H1 (cell line): ENCODE results near the gene MCF2L2. TPM values are rescaled to one million over a fixed set of nuclear protein-coding genes. Genes with fewer than 3 reads are reported as not detected.

Experiments used
- CTCF ChIA-PET: fragments of 300-600 bp; sonication (Branson Sonifier 250); formaldehyde crosslinking; loops from one replicate; lab custom pipeline; 2021; ENCODE audit not compliant: partially characterized antibody; lab: Charles Lee
- POLR2A ChIA-PET: fragments of 300-600 bp; sonication (Branson Sonifier 250); formaldehyde crosslinking; loops from one replicate; lab custom pipeline; 2021; ENCODE audit warnings: inconsistent platforms; ENCODE audit not compliant: partially characterized antibody; lab: Charles Lee
- DNase-seq, 2 experiments: peaks; one replicate each; pipeline versions ENCODE4 v3.0.0 to v3.0.0-alpha.2; 2010 to 2022; ENCODE audit warnings: low spot score in 2 of 2, low read depth in 1 of 2, mixed read lengths in 1 of 2
- FAIRE-seq: peaks from 2 replicates; lab custom pipeline; 2011; peaks lifted over from hg19 to GRCh38; lab: Jason Lieb, UNC
- H2AFZ ChIP-seq: 2 replicates; pipeline ENCODE4 v1.8.1; 2012; ENCODE audit warnings: low read length, inconsistent platforms
- H2AK5ac ChIP-seq: 2 replicates; pipeline ENCODE4 v1.6.1; 2013; ENCODE audit warnings: low read depth, low read length
- H2BK120ac ChIP-seq: replicated peaks from 2 replicates; pipeline ENCODE3; 2013; ENCODE audit warnings: low read depth, low read length, inconsistent platforms
- H2BK12ac ChIP-seq: 2 replicates; pipeline ENCODE4 v1.6.1; 2013; ENCODE audit warnings: low read depth, low read length
- H2BK15ac ChIP-seq: 2 replicates; pipeline ENCODE4 v1.6.1; 2013; ENCODE audit warnings: low read length
- H2BK20ac ChIP-seq: 2 replicates; pipeline ENCODE4 v1.6.1; 2013; ENCODE audit warnings: low read length
- H2BK5ac ChIP-seq: 2 replicates; pipeline ENCODE4 v1.6.1; 2013; ENCODE audit warnings: low read depth, low read length
- H3K14ac ChIP-seq: 2 replicates; pipeline ENCODE4 v1.6.1; 2013; ENCODE audit warnings: inconsistent platforms; ENCODE audit not compliant: insufficient read length
- H3K18ac ChIP-seq: 2 replicates; pipeline ENCODE4 v1.6.1; 2013; ENCODE audit warnings: low read length; ENCODE audit errors: extremely low read depth
- H3K23ac ChIP-seq: 2 replicates; pipeline ENCODE4 v1.6.1; 2013; ENCODE audit warnings: inconsistent platforms; ENCODE audit not compliant: insufficient read length
- H3K23me2 ChIP-seq: 2 replicates; pipeline ENCODE4 v1.6.1; 2013; ENCODE audit warnings: low read depth, low read length
- H3K27ac ChIP-seq: 2 replicates; pipeline ENCODE4 v1.6.1; 2011; ENCODE audit warnings: low read depth, low read length, inconsistent platforms
- H3K27me3 ChIP-seq, 4 experiments: replicated peaks in 1 of 4; 1 replicate in 1 of 4; 2 replicates in 3 of 4; pipeline versions ENCODE4 v1.6.1 to v1.8.1; 2011 to 2013; ENCODE audit warnings: low read length in 3 of 4, mild to moderate bottlenecking in 3 of 4, inconsistent platforms in 2 of 4, mixed read lengths in 2 of 4, moderate library complexity in 1 of 4; ENCODE audit not compliant: control insufficient read depth in 3 of 4, insufficient read depth in 3 of 4; ENCODE audit errors: extremely low read depth in 1 of 4
- H3K36me3 ChIP-seq, 4 experiments: 2 replicates each; pipeline versions ENCODE4 v1.6.1 to v1.8.1; 2011 to 2013; ENCODE audit warnings: mild to moderate bottlenecking in 4 of 4, low read length in 3 of 4, moderate library complexity in 2 of 4, control low read depth in 1 of 4, inconsistent platforms in 1 of 4; ENCODE audit not compliant: insufficient read depth in 4 of 4, control insufficient read depth in 2 of 4
- H3K4ac ChIP-seq: replicated peaks from 2 replicates; pipeline ENCODE3; 2013; ENCODE audit warnings: low read length, low read depth, mixed read lengths, inconsistent platforms; ENCODE audit not compliant: insufficient read length
- H3K4me1 ChIP-seq, 4 experiments: replicated peaks in 1 of 4; 1 replicate in 1 of 4; 2 replicates in 3 of 4; pipeline versions ENCODE4 v1.6.1 to v1.8.1; 2011 to 2013; ENCODE audit warnings: low read length in 3 of 4, inconsistent platforms in 2 of 4, mixed read lengths in 1 of 4; ENCODE audit not compliant: insufficient read depth in 4 of 4, control insufficient read depth in 3 of 4
- H3K4me2 ChIP-seq, 2 experiments: 2 replicates each; pipeline versions ENCODE4 v1.6.1 to v1.8.1; 2011 to 2013; ENCODE audit warnings: low read depth in 2 of 2, low read length in 2 of 2, control low read depth in 1 of 2, inconsistent platforms in 1 of 2, mild to moderate bottlenecking in 1 of 2; ENCODE audit not compliant: insufficient read depth in 1 of 2
- H3K4me3 ChIP-seq, 4 experiments: fragments of 200-600, 300-600 bp in 1 of 4; sonication (generic), shearing (Covaris generic), sonication (Bioruptor Twin) in 1 of 4; 2 replicates each; pipeline versions ENCODE4 v1.5.1 to v1.8.1; 2011 to 2016; ENCODE audit warnings: low read length in 4 of 4, low read depth in 3 of 4, control low read depth in 2 of 4, inconsistent platforms in 2 of 4, mild to moderate bottlenecking in 2 of 4, mixed read lengths in 1 of 4, moderate library complexity in 1 of 4; ENCODE audit not compliant: insufficient read depth in 2 of 4; ENCODE audit errors: extremely low read depth in 1 of 4
- H3K56ac ChIP-seq: replicated peaks from 2 replicates; pipeline ENCODE3; 2013; ENCODE audit warnings: low read depth, mild to moderate bottlenecking, mixed read lengths, low read length, inconsistent platforms; ENCODE audit not compliant: insufficient read length
- H3K79me1 ChIP-seq: 2 replicates; pipeline ENCODE4 v1.6.1; 2013; ENCODE audit warnings: low read depth, low read length, control low read depth
- H3K79me2 ChIP-seq, 2 experiments: 2 replicates each; pipeline versions ENCODE4 v1.6.1 to v1.8.1; 2012 to 2013; ENCODE audit warnings: low read length in 2 of 2, mild to moderate bottlenecking in 2 of 2, inconsistent platforms in 1 of 2; ENCODE audit not compliant: insufficient read depth in 2 of 2, control insufficient read depth in 1 of 2
- H3K9ac ChIP-seq, 4 experiments: replicated peaks in 1 of 4; 1 replicate in 1 of 4; 2 replicates in 3 of 4; pipeline versions ENCODE4 v1.6.1 to v1.8.1; 2011 to 2013; ENCODE audit warnings: low read depth in 3 of 4, low read length in 3 of 4, control low read depth in 2 of 4, mild to moderate bottlenecking in 2 of 4, moderate library complexity in 2 of 4, inconsistent platforms in 1 of 4; ENCODE audit errors: extremely low read depth in 1 of 4
- H3K9me3 ChIP-seq, 2 experiments: 2 replicates each; pipeline versions ENCODE4 v1.6.1 to v1.8.1; 2012 to 2013; ENCODE audit warnings: mild to moderate bottlenecking in 2 of 2, moderate library complexity in 2 of 2, control low read depth in 1 of 2, inconsistent platforms in 1 of 2, low read depth in 1 of 2, low read length in 1 of 2, mixed read lengths in 1 of 2; ENCODE audit not compliant: insufficient read depth in 2 of 2
- H4K20me1 ChIP-seq, 2 experiments: replicated peaks in 1 of 2; 2 replicates each; pipeline versions ENCODE3 to v1.8.1; 2011 to 2013; ENCODE audit warnings: inconsistent platforms in 2 of 2, low read length in 2 of 2, mild to moderate bottlenecking in 1 of 2; ENCODE audit not compliant: insufficient read depth in 2 of 2, control insufficient read depth in 1 of 2
- H4K5ac ChIP-seq: 2 replicates; pipeline ENCODE4 v1.6.1; 2013; ENCODE audit warnings: low read length, low read depth, mixed read lengths, inconsistent platforms; ENCODE audit not compliant: insufficient read length
- H4K8ac ChIP-seq: 2 replicates; pipeline ENCODE4 v1.8.0; 2013; ENCODE audit warnings: mild to moderate bottlenecking, moderate library complexity, low read length, inconsistent platforms; ENCODE audit not compliant: insufficient read depth; ENCODE audit errors: extremely low read depth
- H4K91ac ChIP-seq: replicated peaks from 2 replicates; pipeline ENCODE3; 2013; ENCODE audit warnings: low read length, mixed read lengths, inconsistent platforms; ENCODE audit not compliant: insufficient read length
- ATF2 ChIP-seq: IDR thresholded peaks from 2 replicates; pipeline ENCODE4 v1.6.1; 2012; ENCODE audit warnings: low read length, inconsistent platforms
- BCL11A ChIP-seq, 2 experiments: IDR thresholded peaks; one replicate each; pipeline ENCODE4 v1.6.1; 2011; ENCODE audit warnings: low read depth in 2 of 2, low read length in 2 of 2, mild to moderate bottlenecking in 2 of 2
- CBX5 ChIP-seq: fragments of 300-800, 300-1000 bp; sonication (generic); IDR thresholded peaks from 2 replicates; pipeline ENCODE4 v1.7.1; 2016; ENCODE audit warnings: antibody characterized with exemption, low read length, low read depth
- JUN ChIP-seq: IDR thresholded peaks from 2 replicates; pipeline ENCODE4 v1.6.1; 2011; ENCODE audit warnings: low read depth, mild to moderate bottlenecking, improper control_type of control experiment, low read length
- JUND ChIP-seq: IDR thresholded peaks from 2 replicates; pipeline ENCODE4 v1.6.1; 2011; ENCODE audit warnings: mild to moderate bottlenecking, improper control_type of control experiment, low read length
- NRF1 ChIP-seq: IDR thresholded peaks from 2 replicates; pipeline ENCODE4 v1.6.1; 2011; ENCODE audit warnings: mild to moderate bottlenecking, low read depth, low read length, improper control_type of control experiment
- SIRT6 ChIP-seq: IDR thresholded peaks from one replicate; pipeline ENCODE4 v1.7.1; 2012; ENCODE audit warnings: low read length, inconsistent platforms
- SIX5 ChIP-seq: IDR thresholded peaks from 2 replicates; pipeline ENCODE4 v1.6.1; 2011; ENCODE audit warnings: mild to moderate bottlenecking, low read depth, low read length
- SP1 ChIP-seq: IDR thresholded peaks from 2 replicates; pipeline ENCODE4 v1.6.1; 2011; ENCODE audit warnings: low read depth, low read length
- SP4 ChIP-seq: IDR thresholded peaks from 2 replicates; pipeline ENCODE4 v1.6.1; 2012; ENCODE audit warnings: low read length, inconsistent platforms
- TAF1 ChIP-seq: IDR thresholded peaks from 2 replicates; pipeline ENCODE4 v1.6.1; 2011; ENCODE audit warnings: mild to moderate bottlenecking, low read depth, low read length
- WGBS, 2 experiments: shearing (Covaris generic) in 1 of 2; methylation state at CpG; one replicate each; pipeline versions ENCODE4 v1.1.6 to v1.1.7; 2013 to 2015; ENCODE audit warnings: low lambda C conversion rate in 2 of 2, mixed read lengths in 2 of 2, inconsistent platforms in 1 of 2, low coverage in 1 of 2, missing lambda C conversion rate in 1 of 2; ENCODE audit not compliant: insufficient replicate concordance in 2 of 2, insufficient coverage in 1 of 2, insufficient read length in 1 of 2; ENCODE audit errors: extremely low coverage in 1 of 2, missing lambda C conversion rate in 1 of 2; 5-methylcytosine and 5-hydroxymethylcytosine counted together
- polyA plus RNA-seq, 7 experiments: library from polyadenylated mRNA; depleted of rRNA in 3 of 7; stranded (reverse) in 5 of 7; unstranded in 2 of 7; fragments of >200 nt in 5 of 7; fragments of 200-250 nt in 2 of 7; gene quantifications; 1 replicate in 5 of 7; 2 replicates in 1 of 7; 4 replicates in 1 of 7; pipeline versions ENCODE4 v1.2.1 to v1.2.3, GENCODE V29; 2011 to 2013; ENCODE audit warnings: missing spikeins in 2 of 7, mixed read lengths in 2 of 7
- total RNA-seq: library from RNA; stranded (reverse); fragmentation: NEBNext Ultra II Directional; extraction: Animal tissue kit (Norgen Biotek cat#: 25700); gene quantifications from 2 replicates; pipeline ENCODE4 v1.2.1, GENCODE V29; 2021

MCF2L2 gene
- total and polyA plus RNA-seq, 2 of the 8 experiments (the other 6 are each of a cell fraction or from before 2014, with no cell fraction given), result 4.1 to 13.7 TPM

- H4K8ac ChIP-seq, result no peak overlapping the region
- H3K27me3 ChIP-seq, result peaks cover 0 to 6% (median 4%) of the 10 kb centered on the region in 4 experiments; a peak in 3 of 7 replicates
- ChIA-PET CTCF (interaction anchor here (0.7 to 3.2 kb wide), 3 partner anchors 75 to 143 kb away, joined by 3 to 14 read pairs (median 3); no protein-coding TSS in a partner anchor), POLR2A (interaction anchor here (0.6 kb wide), 1 partner anchor 1486 kb away, joined by 4 read pairs; no protein-coding TSS in a partner anchor)
- H3K14ac ChIP-seq, result no peak overlapping the region
- H3K4ac ChIP-seq, result no peak overlapping the region
- H4K91ac ChIP-seq, result no peak overlapping the region
- H3K27ac ChIP-seq, result no peak overlapping the region
- H2BK12ac ChIP-seq, result no peak overlapping the region
- H3K23me2 ChIP-seq, result peaks cover 3% of the 10 kb centered on the region
- no peak overlapping the region for H3K4me2 ChIP-seq
- DNase-seq, result no peak
- no peak overlapping the region for H3K4me3 ChIP-seq
- H4K5ac ChIP-seq, result no peak overlapping the region
- no peak overlapping the region for H3K9ac ChIP-seq
- no peak overlapping the region for H2BK120ac ChIP-seq
- peaks cover 4 to 23% (median 17%) of the 10 kb centered on the region in 4 experiments; a peak in 6 of 7 replicates for H3K4me1 ChIP-seq
- no peak overlapping the region for H2BK5ac ChIP-seq
- no peak overlapping the region for H2AFZ ChIP-seq
- 89% methylated on average over 2 of the region's 2 CpGs; no CpG with 5 or more reads in 1 of the 2 experiments for WGBS, 2 experiments
- no peak for FAIRE-seq
- no peak overlapping the region for H3K23ac ChIP-seq
- 0 out of 2 replicates have a peak, but pooled peaks cover 3% of the 10 kb centered on the region for H3K79me1 ChIP-seq
- H3K36me3 ChIP-seq, result 0 out of 8 replicates have a peak, but pooled peaks cover 0 to 5% (median 0%) of the 10 kb centered on the region in 4 experiments
- H2BK15ac ChIP-seq, result no peak overlapping the region
- H2BK20ac ChIP-seq, result no peak overlapping the region
- H2AK5ac ChIP-seq, result no peak overlapping the region
- H3K79me2 ChIP-seq, result peaks cover 0 to 13% of the 10 kb centered on the region in 2 experiments; a peak in 2 of 4 replicates
- H3K18ac ChIP-seq, result no peak overlapping the region
- H3K9me3 ChIP-seq, result no peaks in the 10 kb centered on the region
- H3K56ac ChIP-seq, result no peak overlapping the region
- H4K20me1 ChIP-seq, result peaks cover 0 to 2% of the 10 kb centered on the region in 2 experiments
- TF ChIP-seq SIX5 (no peak), ATF2 (no peak), SP1 (no peak), TAF1 (no peak), BCL11A (IDR thresholded peaks at IDR 0.05; ENCODE audit: low read depth in 2 of 2, low read length in 2 of 2) (no peak), JUN (no peak), SIRT6 (no peak), JUND (no peak), NRF1 (no peak), CBX5 (no peak), SP4 (no peak)
These were observed 168.8 kb downstream of the MCF2L2 start for GRCh38 chr3:183259621-183260020.
